Subcutaneous abdominal adipose tissue (tissue), 5 donors: ENCODE results near the gene CNOT6.

ENCODE experiments used
- H3K27ac ChIP-seq: one replicate; pipeline ENCODE4 v1.7.0; 2013; ENCODE audit warnings: low read depth, mild to moderate bottlenecking, inconsistent platforms, low read length, moderate library complexity
- H3K27me3 ChIP-seq, 5 donors: one replicate each; pipeline ENCODE4 v1.7.0; 2013; ENCODE audit warnings: low read length in 5 of 5, inconsistent platforms in 1 of 5; ENCODE audit not compliant: control insufficient read depth in 5 of 5, insufficient read depth in 4 of 5
- H3K36me3 ChIP-seq, 5 donors: one replicate each; pipeline ENCODE4 v1.7.0; 2013; ENCODE audit warnings: low read length in 5 of 5; ENCODE audit not compliant: control insufficient read depth in 5 of 5, insufficient read depth in 5 of 5
- H3K4me1 ChIP-seq, 5 donors: one replicate each; pipeline ENCODE4 v1.7.0; 2013; ENCODE audit warnings: low read length in 5 of 5, mild to moderate bottlenecking in 3 of 5, moderate library complexity in 1 of 5; ENCODE audit not compliant: control insufficient read depth in 5 of 5, insufficient read depth in 5 of 5
- H3K4me3 ChIP-seq, 5 donors: one replicate each; pipeline ENCODE4 v1.7.0; 2013; ENCODE audit warnings: low read length in 5 of 5, low read depth in 1 of 5
- H3K9ac ChIP-seq, 5 donors: one replicate each; pipeline ENCODE4 v1.7.0; 2013; ENCODE audit warnings: low read length in 5 of 5, mild to moderate bottlenecking in 4 of 5, moderate library complexity in 3 of 5
- H3K9me3 ChIP-seq, 5 donors: one replicate each; pipeline ENCODE4 v1.7.0; 2013; ENCODE audit warnings: low read length in 5 of 5; ENCODE audit not compliant: control insufficient read depth in 5 of 5
- donor health status: healthy.
- donor health status: healthy.
- donor health status: healthy.
- donor health status: healthy.
- donor health status: healthy.

CNOT6 gene

DNA sequence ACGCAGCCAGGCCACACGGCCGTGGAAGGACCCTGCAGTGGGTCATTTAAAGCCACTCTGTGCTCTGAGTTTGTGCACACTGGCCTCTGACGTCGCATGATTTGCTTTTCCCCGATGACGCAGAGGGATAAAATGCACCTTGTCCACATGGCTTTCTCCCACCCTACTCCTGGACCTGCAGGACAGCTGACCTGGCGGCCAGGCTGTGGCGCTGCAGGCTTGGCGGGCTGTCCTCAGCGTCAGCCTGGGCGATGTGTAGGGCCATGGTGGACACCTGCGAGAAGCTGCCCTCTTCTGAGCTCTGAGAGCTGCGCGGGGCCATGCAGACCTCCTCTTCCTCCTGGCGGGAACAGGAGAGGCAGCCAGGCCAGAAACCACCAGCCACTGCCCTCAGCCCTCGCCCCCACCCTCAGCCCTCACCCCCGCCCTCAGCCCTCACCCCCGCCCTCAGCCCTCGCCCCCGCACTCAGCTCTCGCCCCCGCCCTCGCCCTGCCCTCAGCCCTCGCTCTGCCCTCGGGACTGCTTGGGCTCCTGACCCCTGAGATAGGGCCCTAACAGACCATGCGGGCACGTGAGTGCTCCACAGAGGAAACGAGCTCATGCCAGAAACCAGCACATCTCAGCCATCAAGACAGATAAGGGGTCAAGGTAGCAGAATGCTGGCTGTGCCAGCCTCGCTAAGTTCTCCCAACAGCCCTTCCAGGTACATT lies 117.1 kb downstream of the CNOT6 start:
- no peak overlapping the region for H3K27ac ChIP-seq
- no peak overlapping the region for H3K9ac ChIP-seq
- H3K36me3 ChIP-seq, result peaks cover 0 to 31% (median 10%) of the 10 kb centered on the region in 5 donors
- no peaks in the 10 kb centered on the region for H3K4me1 ChIP-seq
- peaks cover 0 to 15% (median 4%) of the 10 kb centered on the region in 5 donors for H3K27me3 ChIP-seq
- H3K9me3 ChIP-seq, result no peaks in the 10 kb centered on the region
- H3K4me3 ChIP-seq, result no peak overlapping the region

DNA sequence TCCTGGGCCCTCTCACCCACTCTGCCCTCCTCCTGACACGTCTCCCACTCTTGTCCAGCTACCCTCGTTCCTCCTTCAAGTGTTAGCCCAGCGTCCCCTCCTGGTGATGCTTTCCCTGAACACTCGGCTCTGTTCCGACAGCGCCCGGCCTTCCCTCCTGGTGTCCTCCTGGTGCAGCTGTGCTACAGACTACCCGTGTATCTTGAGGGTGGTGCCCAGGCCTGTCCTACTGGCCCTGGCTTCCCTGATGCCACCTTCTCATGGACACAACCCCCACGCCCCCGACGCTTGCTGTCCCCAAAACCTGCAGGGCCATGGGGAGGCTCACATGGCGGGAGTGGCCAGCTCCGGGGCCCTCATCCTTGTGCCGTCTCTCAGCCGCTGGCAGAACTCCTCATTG lies 118.5 kb downstream of the CNOT6 start:
- no peak overlapping the region for H3K9ac ChIP-seq
- H3K9me3 ChIP-seq, result no peaks in the 10 kb centered on the region
- no peaks in the 10 kb centered on the region for H3K4me1 ChIP-seq
- H3K4me3 ChIP-seq, result no peak overlapping the region
- peaks cover 3 to 15% (median 8%) of the 10 kb centered on the region in 5 donors for H3K27me3 ChIP-seq
- H3K27ac ChIP-seq, result no peak overlapping the region
- H3K36me3 ChIP-seq, result peaks cover 0 to 37% (median 17%) of the 10 kb centered on the region in 5 donors

DNA sequence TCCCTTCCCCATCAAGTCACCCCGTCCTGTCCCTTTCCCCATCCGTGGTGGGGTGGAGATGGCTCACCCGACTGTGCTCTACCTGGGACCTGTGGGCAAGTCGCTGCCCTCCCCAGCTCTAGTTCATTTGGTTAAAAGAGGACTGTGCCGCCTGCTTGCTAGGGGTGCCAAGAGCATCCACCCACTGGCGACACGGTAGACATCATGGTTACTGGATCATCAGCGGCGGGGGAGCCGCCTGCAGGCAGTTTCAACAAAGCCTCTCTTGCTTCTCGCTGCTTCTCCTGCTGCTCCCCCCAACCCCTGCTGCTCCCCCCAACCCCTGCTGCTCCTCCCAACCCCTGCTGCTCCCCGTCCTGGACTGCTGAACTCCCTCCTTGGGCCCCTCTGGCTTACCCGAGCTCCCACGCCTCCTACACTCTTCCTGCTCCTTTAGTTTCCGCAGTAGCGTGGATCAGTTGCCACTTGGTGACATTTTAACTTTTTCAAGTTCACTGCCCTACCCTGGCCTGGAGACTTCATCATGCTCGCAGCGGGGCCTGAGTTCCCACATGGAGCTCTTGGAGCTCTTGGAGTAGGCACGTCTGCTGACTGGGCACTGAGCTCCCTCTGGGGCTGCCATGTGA lies 119.1 kb downstream of the CNOT6 start:
- Histone ChIP-seq H3K36me3 (peaks cover 0 to 37% (median 17%) of the 10 kb centered on the region in 5 donors), H3K27ac (no peak overlapping the region), H3K9me3 (no peaks in the 10 kb centered on the region), H3K4me1 (peaks cover 0 to under 1% (median 0%) of the 10 kb centered on the region in 5 donors), H3K9ac (no peak overlapping the region), H3K4me3 (no peak overlapping the region), H3K27me3 (peaks cover 3 to 15% (median 8%) of the 10 kb centered on the region in 5 donors)

DNA sequence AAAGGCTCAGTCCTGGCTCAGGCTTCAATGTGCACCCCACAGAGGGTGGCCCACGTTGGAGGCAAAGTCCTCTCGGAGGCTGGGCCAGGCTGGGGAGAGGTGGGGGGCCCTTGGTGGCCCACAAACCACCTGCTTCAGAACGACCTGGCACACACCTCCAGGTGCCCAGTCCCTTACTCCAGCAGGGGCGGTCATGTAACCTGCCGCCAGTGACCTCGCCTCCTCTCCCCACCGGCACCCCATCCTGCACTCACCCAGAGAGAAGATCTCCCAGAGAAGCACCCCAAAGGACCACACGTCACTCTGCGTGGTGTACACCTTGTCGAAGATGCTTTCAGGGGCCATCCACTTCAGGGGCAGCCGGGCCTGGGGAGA lies 119.6 kb downstream of the CNOT6 start:
- H3K36me3 ChIP-seq, result peaks cover 0 to 32% (median 14%) of the 10 kb centered on the region in 5 donors
- H3K4me1 ChIP-seq, result peaks cover 0 to 6% (median 4%) of the 10 kb centered on the region in 5 donors
- H3K9me3 ChIP-seq, result no peaks in the 10 kb centered on the region
- peaks cover under 1 to 13% (median 5%) of the 10 kb centered on the region in 5 donors for H3K27me3 ChIP-seq
- no peak overlapping the region for H3K27ac ChIP-seq
- no peak overlapping the region for H3K9ac ChIP-seq
- no peak overlapping the region for H3K4me3 ChIP-seq

DNA sequence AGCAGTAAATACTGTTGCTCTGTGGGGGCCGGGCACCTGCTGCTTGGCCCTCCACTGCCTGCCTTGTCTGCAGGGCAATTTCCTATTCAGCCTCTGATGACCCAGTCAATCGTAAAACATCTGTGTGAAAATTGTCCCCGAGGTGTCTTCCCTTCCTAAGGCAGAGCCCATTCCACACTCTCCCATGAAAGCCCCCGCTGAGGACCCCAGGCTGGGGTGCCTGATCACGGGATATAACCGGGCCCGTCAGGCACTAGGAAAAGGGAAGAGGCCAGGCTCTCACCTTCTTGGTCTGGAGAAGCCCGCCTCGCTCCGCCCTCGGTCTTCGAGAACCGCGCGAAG lies 124.3 kb downstream of the CNOT6 start:
- peak overlapping the region in 2 of 5 donors; percentile 51 to 53 for H3K4me3 ChIP-seq

DNA sequence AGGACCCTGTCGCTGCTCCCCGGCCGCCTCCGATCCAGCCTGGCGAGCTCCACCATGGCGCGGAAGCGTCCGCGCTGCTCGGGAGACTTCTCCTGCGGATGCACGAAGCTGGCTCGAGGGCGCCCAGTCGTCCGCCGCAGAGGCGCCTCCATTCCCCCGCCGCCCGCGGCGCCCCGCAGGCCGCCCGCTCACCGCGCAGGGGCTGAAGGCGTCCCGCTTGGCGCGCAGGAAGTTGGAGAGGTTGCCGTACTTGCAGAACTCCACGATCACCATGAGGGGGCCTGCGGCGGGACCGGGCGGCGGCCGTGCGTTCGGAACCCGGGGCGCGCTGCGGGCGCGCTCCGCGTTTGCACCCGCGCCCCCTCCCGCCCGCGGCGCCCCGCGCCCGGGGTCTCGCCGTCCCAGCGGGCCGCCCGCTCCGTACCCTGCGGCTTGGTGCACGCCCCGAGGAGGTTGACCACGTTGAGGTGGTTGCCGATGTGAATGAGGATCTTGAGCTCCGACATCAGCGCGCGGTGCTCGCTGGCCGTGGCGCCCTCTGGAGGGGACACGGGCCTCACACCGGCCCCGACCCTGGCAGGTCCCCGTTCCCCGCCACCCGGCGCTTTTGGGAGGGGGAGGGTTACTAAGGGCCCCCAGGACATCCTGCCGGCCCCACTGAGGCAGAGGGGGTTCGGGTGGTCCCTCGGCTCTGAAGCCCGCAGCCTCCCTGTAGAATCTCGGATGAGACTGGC lies 124.8 kb downstream of the CNOT6 start:
- H3K4me3 ChIP-seq, result peak overlapping the region in 3 of 5 donors; percentile 27 to 53 (median 51)
- no peak overlapping the region for H3K9ac ChIP-seq
- H3K36me3 ChIP-seq, result peaks cover 0 to 28% (median 13%) of the 10 kb centered on the region in 5 donors

More for the DNA sequence above, 124.3 kb downstream of the CNOT6 start:
- no peak overlapping the region for H3K27ac ChIP-seq
- peaks cover 0 to 19% (median 17%) of the 10 kb centered on the region in 5 donors for H3K27me3 ChIP-seq
- peaks cover 0 to 30% (median 13%) of the 10 kb centered on the region in 5 donors for H3K36me3 ChIP-seq
- no peak overlapping the region for H3K9ac ChIP-seq
- H3K9me3 ChIP-seq, result no peaks in the 10 kb centered on the region
- peaks cover 2 to 16% (median 9%) of the 10 kb centered on the region in 5 donors for H3K4me1 ChIP-seq

DNA sequence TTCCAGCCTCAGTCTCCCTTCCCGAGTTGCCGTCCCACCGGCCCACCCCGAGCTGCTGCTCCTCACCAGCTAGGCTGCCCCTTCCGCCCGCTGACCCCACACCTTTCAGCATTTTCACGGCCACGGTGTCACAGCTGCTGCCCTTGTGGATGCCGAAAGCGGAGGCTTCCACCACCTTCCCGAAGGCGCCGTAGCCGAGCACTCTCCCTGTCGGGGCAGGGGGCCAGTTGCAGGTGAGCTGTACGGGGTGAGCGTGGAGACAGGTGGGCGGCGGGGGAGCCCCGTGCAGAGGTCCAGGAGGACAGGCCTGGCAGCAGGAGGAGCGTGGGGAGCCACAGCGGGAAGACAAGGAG lies 125.4 kb downstream of the CNOT6 start:
- Histone ChIP-seq H3K4me1 (peaks cover 2 to 26% (median 9%) of the 10 kb centered on the region in 5 donors), H3K36me3 (peaks cover 0 to 28% (median 13%) of the 10 kb centered on the region in 5 donors), H3K27ac (no peak overlapping the region), H3K9me3 (no peaks in the 10 kb centered on the region), H3K4me3 (no peak overlapping the region), H3K27me3 (peaks cover 0 to 19% (median 17%) of the 10 kb centered on the region in 5 donors), H3K9ac (no peak overlapping the region)

More for the DNA sequence above, 124.8 kb downstream of the CNOT6 start:
- Histone ChIP-seq H3K4me1 (peaks cover 2 to 21% (median 9%) of the 10 kb centered on the region in 5 donors), H3K27ac (no peak overlapping the region), H3K27me3 (peaks cover 0 to 19% (median 17%) of the 10 kb centered on the region in 5 donors), H3K9me3 (no peaks in the 10 kb centered on the region)

DNA sequence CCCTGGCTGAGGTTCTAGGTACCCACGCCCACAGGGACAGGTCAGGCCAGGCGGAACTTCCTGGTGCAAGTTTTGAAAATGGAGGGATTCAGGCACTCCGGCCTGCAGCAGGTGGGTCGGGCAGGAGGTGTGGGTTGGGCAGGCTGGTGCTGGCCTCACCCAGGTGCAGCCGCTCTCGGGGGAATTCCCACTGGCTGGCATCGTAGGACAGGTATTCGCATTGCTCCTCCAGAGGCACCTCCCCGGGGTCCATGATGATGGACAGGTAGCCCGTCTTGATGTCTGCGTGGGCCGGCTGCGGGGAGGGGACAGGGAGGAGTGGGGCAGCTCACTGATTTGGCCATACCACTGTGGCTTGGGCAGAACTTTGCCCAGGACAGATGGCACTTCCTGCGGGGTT lies 125.8 kb downstream of the CNOT6 start:
- no peak overlapping the region for H3K4me3 ChIP-seq
- no peaks in the 10 kb centered on the region for H3K9me3 ChIP-seq
- peaks cover 0 to 28% (median 13%) of the 10 kb centered on the region in 5 donors for H3K36me3 ChIP-seq
- H3K27me3 ChIP-seq, result peaks cover 0 to 19% (median 17%) of the 10 kb centered on the region in 5 donors
- peaks cover 2 to 31% (median 9%) of the 10 kb centered on the region in 5 donors for H3K4me1 ChIP-seq
- no peak overlapping the region for H3K27ac ChIP-seq
- no peak overlapping the region for H3K9ac ChIP-seq

DNA sequence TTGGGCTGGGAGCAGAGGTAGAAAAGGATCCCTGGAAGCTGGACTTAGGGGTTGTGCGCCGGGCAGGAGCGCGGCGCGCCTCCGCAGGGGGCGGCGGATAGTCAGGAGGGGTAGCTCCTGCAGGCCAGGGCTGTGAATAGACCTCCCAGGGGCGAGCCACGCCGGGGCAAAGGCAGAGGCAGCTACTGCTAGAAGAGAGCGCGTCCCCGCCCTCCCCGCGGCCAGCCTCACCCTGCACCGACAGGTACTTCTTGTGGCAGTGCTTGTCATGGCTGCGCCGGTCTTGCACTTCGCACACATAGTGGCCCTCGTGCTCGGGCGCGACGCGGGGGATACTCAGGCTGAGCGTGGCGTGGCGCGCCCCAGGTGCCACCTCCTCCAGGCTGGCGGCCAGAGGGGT lies 127.1 kb downstream of the CNOT6 start:
- Histone ChIP-seq H3K27me3 (peaks cover 4 to 19% (median 16%) of the 10 kb centered on the region in 5 donors), H3K9ac (no peak overlapping the region), H3K4me3 (no peak overlapping the region), H3K27ac (no peak overlapping the region), H3K36me3 (peaks cover 0 to 31% (median 11%) of the 10 kb centered on the region in 5 donors), H3K4me1 (peaks cover 2 to 37% (median 9%) of the 10 kb centered on the region in 5 donors), H3K9me3 (no peaks in the 10 kb centered on the region)
